ENCODE results near the gene CPHXL.

The CPHXL gene

GRCh38 chr16:75726390-75726789, at the start of gene CPHXL:
TSS of gene CPHXL (minus strand) at chr16:75726490. CDS start at chr16:75726442, 48 bp downstream.
- DNase-seq (ENCODE audit: low spot score in 2 of 2): no peak
- Mint-ChIP-seq H3K27me3 (peaks cover 9% of the 10 kb centered on the region), H3K4me1 (no peaks in the 10 kb centered on the region), H3K4me3 (no peak within 1 kb of the TSS), H3K27ac (ENCODE audit: low read depth) (no peak within 1 kb of the TSS), H3K36me3 (ENCODE audit: insufficient read depth) (no peaks in the 10 kb centered on the region), H3K9me3 (no peaks in the 10 kb centered on the region)
- ATAC-seq (replicated peaks; ENCODE audit: extremely low read depth, poor library complexity, severe bottlenecking): no peak

DNA sequence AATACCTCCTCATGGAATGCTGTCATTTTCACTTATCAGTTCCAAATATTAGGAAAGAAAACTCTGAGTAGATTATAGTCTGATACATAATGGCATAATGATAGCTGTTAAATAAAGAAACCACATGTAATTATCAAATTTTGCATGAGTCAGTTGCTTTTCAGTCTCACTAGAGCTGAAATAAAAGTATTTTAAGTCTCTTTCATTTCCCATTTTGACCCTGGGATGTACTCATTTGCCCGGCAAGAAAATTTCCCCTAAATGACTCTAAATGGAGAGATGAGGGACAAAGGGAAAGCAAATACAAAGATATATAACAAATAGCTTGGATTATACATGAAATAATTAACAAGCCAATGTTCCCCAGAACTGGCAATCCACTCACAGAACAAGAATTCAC, 47.9 kb upstream of the CPHXL start:
- Mint-ChIP-seq H3K4me1 (no peaks in the 10 kb centered on the region), H3K27me3 (peaks cover 58% of the 10 kb centered on the region), H3K27ac (ENCODE audit: low read depth) (no peak overlapping the region), H3K4me3 (no peak overlapping the region), H3K9me3 (no peaks in the 10 kb centered on the region), H3K36me3 (ENCODE audit: insufficient read depth) (no peaks in the 10 kb centered on the region)
- ATAC-seq (replicated peaks; ENCODE audit: extremely low read depth, poor library complexity, severe bottlenecking): no peak
- DNase-seq (ENCODE audit: low spot score in 2 of 2): no peak

GRCh38 chr16:75770051-75770450, 43.8 kb upstream of the CPHXL start:
- Mint-ChIP-seq H3K4me3 (no peak overlapping the region), H3K9me3 (no peaks in the 10 kb centered on the region), H3K4me1 (no peaks in the 10 kb centered on the region), H3K27ac (ENCODE audit: low read depth) (no peak overlapping the region), H3K36me3 (ENCODE audit: insufficient read depth) (no peaks in the 10 kb centered on the region), H3K27me3 (peaks cover 37% of the 10 kb centered on the region)
- no peak for DNase-seq (ENCODE audit: low spot score in 2 of 2)
- ATAC-seq (replicated peaks; ENCODE audit: extremely low read depth, poor library complexity, severe bottlenecking): no peak

GRCh38 chr16:75764154-75764768, 38.0 kb upstream of the CPHXL start:
- peak; percentile 93 for ATAC-seq (replicated peaks; ENCODE audit: extremely low read depth, poor library complexity, severe bottlenecking)
- H3K4me3 Mint-ChIP-seq: no peak overlapping the region
- no peak overlapping the region for H3K27ac Mint-ChIP-seq (ENCODE audit: low read depth)
- no peaks in the 10 kb centered on the region for H3K36me3 Mint-ChIP-seq (ENCODE audit: insufficient read depth)
- DNase-seq (ENCODE audit: low spot score in 2 of 2): peak; percentile 34 to 52
- H3K9me3 Mint-ChIP-seq: no peaks in the 10 kb centered on the region
- peaks cover 22% of the 10 kb centered on the region for H3K27me3 Mint-ChIP-seq
- no peaks in the 10 kb centered on the region for H3K4me1 Mint-ChIP-seq

DNA sequence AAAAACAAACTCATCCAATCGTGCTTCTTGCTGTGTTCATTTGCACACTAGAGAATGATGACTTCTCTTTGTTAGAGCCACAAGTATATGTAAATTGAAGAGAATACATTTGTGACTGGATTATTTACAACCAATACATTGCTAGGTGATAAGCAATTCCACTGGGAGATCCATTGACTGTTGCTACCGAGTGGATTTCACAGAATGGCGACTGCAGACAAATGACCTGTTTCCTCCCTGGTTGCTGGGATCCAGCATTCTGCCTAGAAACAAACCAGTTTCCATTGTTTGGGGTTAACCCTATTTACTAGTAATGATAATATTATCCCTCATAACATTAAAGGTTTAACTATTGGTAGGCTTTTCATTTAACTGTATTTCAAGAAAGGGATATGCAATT, 36.9 kb upstream of the CPHXL start:
- H3K9me3 Mint-ChIP-seq: no peaks in the 10 kb centered on the region
- no peaks in the 10 kb centered on the region for H3K36me3 Mint-ChIP-seq (ENCODE audit: insufficient read depth)
- no peak overlapping the region for H3K4me3 Mint-ChIP-seq
- ATAC-seq (replicated peaks; ENCODE audit: extremely low read depth, poor library complexity, severe bottlenecking) (no peak), DNase-seq (ENCODE audit: low spot score in 2 of 2) (no peak)
- peaks cover 12% of the 10 kb centered on the region for H3K27me3 Mint-ChIP-seq
- H3K4me1 Mint-ChIP-seq: no peaks in the 10 kb centered on the region
- H3K27ac Mint-ChIP-seq (ENCODE audit: low read depth): no peak overlapping the region

- H3K36me3 Mint-ChIP-seq (ENCODE audit: insufficient read depth): no peaks in the 10 kb centered on the region
- H3K4me1 Mint-ChIP-seq: no peaks in the 10 kb centered on the region
- ATAC-seq (replicated peaks; ENCODE audit: extremely low read depth, poor library complexity, severe bottlenecking): no peak
- no peak overlapping the region for H3K4me3 Mint-ChIP-seq
- DNase-seq (ENCODE audit: low spot score in 2 of 2): no peak
- H3K27me3 Mint-ChIP-seq: peaks cover 9% of the 10 kb centered on the region
- no peaks in the 10 kb centered on the region for H3K9me3 Mint-ChIP-seq
- no peak overlapping the region for H3K27ac Mint-ChIP-seq (ENCODE audit: low read depth)
These were observed 36.5 kb upstream of the CPHXL start for GRCh38 chr16:75762746-75763145.

DNA sequence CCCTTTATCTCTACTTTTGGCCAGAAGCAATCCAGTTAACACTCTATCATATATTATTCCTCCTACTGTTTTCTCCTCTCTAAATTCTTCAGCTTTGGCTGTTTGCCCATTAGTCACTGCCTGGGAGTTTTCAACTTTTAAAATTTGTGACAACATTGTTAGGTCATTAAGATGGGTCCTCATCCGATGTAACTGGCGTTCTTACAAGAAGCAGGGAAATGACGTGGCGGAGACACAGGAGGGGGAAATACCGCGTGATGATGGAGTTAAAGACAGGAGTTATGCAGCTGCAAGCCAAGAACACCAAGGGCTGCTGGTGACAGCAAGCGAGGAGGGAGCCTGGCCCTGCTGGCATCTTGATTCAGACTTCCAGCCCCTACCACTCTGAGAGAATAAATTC, 34.8 kb upstream of the CPHXL start:
- Mint-ChIP-seq H3K27ac (ENCODE audit: low read depth) (no peak overlapping the region), H3K9me3 (no peaks in the 10 kb centered on the region), H3K36me3 (ENCODE audit: insufficient read depth) (no peaks in the 10 kb centered on the region), H3K27me3 (peaks cover 9% of the 10 kb centered on the region), H3K4me1 (no peaks in the 10 kb centered on the region), H3K4me3 (no peak overlapping the region)
- ATAC-seq (replicated peaks; ENCODE audit: extremely low read depth, poor library complexity, severe bottlenecking) (no peak), DNase-seq (ENCODE audit: low spot score in 2 of 2) (no peak)

DNA sequence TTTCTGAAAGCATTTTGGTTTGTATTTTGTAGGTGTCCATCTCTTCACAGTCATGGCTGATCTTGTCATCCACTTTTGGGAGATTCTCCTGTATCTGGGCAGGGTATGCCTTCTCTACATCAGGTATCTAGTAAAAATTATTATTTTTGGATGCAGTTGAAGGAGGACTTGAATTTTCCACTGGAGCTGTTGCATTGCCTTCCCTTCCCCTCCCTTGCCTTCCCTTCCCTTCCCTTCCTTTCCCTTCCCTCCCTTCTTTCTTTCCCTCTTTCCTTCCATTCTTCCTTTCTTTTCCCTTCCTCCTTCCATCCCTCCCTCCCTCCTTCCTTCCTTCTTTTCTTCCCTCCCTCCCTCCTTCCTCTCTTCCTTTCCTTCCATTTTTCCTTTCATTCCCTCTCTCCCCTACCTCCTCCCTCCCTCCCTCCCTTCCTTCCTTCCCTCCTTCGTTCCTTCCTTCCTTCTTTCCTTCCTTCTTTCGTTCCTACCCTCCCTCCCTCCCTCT, 33.8 kb upstream of the CPHXL start:
- H3K9me3 Mint-ChIP-seq: no peaks in the 10 kb centered on the region
- H3K27me3 Mint-ChIP-seq: peaks cover 9% of the 10 kb centered on the region
- ATAC-seq (replicated peaks; ENCODE audit: extremely low read depth, poor library complexity, severe bottlenecking) (no peak), DNase-seq (ENCODE audit: low spot score in 2 of 2) (no peak)
- H3K4me3 Mint-ChIP-seq: no peak overlapping the region
- H3K27ac Mint-ChIP-seq (ENCODE audit: low read depth): no peak overlapping the region
- H3K36me3 Mint-ChIP-seq (ENCODE audit: insufficient read depth): no peaks in the 10 kb centered on the region
- H3K4me1 Mint-ChIP-seq: no peaks in the 10 kb centered on the region

DNA sequence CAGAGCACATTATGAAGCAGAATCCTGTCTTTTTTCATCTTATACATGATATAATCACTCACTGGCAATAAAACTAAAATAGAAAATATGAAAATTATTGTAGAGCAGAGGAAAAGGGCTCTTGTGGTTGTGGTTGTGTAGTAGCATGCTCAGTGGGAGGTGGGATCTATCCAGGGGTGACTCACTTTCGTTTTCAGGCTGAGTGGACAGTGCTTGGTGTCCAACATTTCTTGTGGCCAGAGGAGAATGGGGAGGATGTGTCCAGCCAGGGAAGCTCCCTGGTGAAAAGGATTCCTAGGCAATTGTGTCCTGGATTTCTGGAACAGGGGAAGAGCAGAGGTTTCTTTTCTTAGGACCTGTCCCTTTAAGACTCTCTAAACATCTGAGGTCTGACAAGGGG, 31.9 kb upstream of the CPHXL start:
- no peak overlapping the region for H3K4me3 Mint-ChIP-seq
- ATAC-seq (replicated peaks; ENCODE audit: extremely low read depth, poor library complexity, severe bottlenecking) (no peak), DNase-seq (ENCODE audit: low spot score in 2 of 2) (no peak)
- H3K4me1 Mint-ChIP-seq: no peaks in the 10 kb centered on the region
- H3K9me3 Mint-ChIP-seq: no peaks in the 10 kb centered on the region
- no peak overlapping the region for H3K27ac Mint-ChIP-seq (ENCODE audit: low read depth)
- peaks cover 12% of the 10 kb centered on the region for H3K27me3 Mint-ChIP-seq
- H3K36me3 Mint-ChIP-seq (ENCODE audit: insufficient read depth): no peaks in the 10 kb centered on the region

DNA sequence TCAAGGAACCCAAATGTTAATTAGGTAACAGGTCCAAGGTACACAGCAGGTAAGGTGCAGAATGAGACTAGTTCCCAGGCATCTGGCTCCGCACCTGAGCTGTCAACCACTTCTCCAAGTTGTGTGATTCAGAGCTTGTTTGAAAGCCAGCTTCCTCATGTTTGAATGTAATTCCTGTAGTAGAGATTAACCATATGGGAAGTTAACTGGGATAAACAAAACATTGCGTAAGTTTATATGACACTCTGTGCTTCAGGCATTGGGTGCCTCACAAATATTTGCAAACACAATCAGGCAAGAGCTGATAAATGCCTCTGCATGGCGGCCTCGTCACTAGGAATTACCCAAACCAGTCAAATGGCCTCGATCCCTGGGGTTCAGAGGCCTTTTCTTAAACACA, 27.9 kb upstream of the CPHXL start:
- DNase-seq (ENCODE audit: low spot score in 2 of 2) (no peak), ATAC-seq (replicated peaks; ENCODE audit: extremely low read depth, poor library complexity, severe bottlenecking) (no peak)
- Mint-ChIP-seq H3K27ac (ENCODE audit: low read depth) (no peak overlapping the region), H3K4me3 (no peak overlapping the region), H3K4me1 (no peaks in the 10 kb centered on the region), H3K9me3 (no peaks in the 10 kb centered on the region), H3K36me3 (ENCODE audit: insufficient read depth) (no peaks in the 10 kb centered on the region), H3K27me3 (peaks cover 13% of the 10 kb centered on the region)

- no peaks in the 10 kb centered on the region for H3K9me3 Mint-ChIP-seq
- H3K36me3 Mint-ChIP-seq (ENCODE audit: insufficient read depth): no peaks in the 10 kb centered on the region
- no peak for DNase-seq (ENCODE audit: low spot score in 2 of 2)
- H3K27ac Mint-ChIP-seq (ENCODE audit: low read depth): no peak overlapping the region
- no peak overlapping the region for H3K4me3 Mint-ChIP-seq
- no peaks in the 10 kb centered on the region for H3K4me1 Mint-ChIP-seq
- ATAC-seq (replicated peaks; ENCODE audit: extremely low read depth, poor library complexity, severe bottlenecking): no peak
- H3K27me3 Mint-ChIP-seq: peaks cover 37% of the 10 kb centered on the region
These were observed 24.2 kb upstream of the CPHXL start for GRCh38 chr16:75750528-75750927.

DNA sequence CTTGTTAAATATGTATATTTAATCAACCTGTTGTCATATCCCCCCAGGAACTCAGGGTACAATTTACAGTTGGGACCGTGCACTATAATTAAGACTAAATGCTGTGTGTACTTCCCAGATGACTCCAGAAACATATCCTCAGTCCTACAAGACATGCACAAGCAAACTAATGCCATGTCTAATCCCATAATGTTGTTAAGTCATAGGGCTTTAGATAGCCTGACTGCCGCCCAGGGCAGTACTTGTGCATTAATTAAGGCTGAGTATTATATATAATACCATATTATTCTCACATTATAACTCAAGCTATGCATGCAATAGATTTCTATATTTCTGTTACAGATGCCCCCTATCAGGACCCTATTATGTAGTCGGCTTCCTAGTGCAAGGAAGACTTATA, 20.1 kb upstream of the CPHXL start:
- H3K27ac Mint-ChIP-seq (ENCODE audit: low read depth): no peak overlapping the region
- H3K4me3 Mint-ChIP-seq: no peak overlapping the region
- H3K36me3 Mint-ChIP-seq (ENCODE audit: insufficient read depth): no peaks in the 10 kb centered on the region
- no peak for DNase-seq (ENCODE audit: low spot score in 2 of 2)
- H3K4me1 Mint-ChIP-seq: no peaks in the 10 kb centered on the region
- H3K27me3 Mint-ChIP-seq: peaks cover 62% of the 10 kb centered on the region
- no peaks in the 10 kb centered on the region for H3K9me3 Mint-ChIP-seq
- ATAC-seq (replicated peaks; ENCODE audit: extremely low read depth, poor library complexity, severe bottlenecking): no peak

DNA sequence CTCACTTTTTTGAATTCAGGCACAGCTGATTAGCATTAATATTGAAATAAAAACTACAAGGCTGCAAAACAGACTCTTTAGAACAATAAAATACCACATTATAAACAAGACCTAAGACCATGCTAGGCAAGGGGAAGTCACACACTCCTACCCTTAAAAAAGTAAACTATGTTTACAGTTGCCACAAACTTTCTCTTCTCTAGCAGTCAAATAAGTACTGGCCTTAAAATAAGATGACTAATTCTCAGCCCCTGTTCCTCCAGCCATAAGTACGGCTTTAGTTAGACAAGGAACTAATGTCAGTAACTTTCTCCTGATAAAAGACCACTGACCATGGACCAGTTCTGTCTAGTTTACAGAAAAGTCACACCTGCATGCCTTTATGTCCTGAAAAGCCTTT, 19.5 kb upstream of the CPHXL start:
- Mint-ChIP-seq H3K9me3 (no peaks in the 10 kb centered on the region), H3K27ac (ENCODE audit: low read depth) (no peak overlapping the region), H3K27me3 (peaks cover 63% of the 10 kb centered on the region), H3K4me1 (no peaks in the 10 kb centered on the region), H3K36me3 (ENCODE audit: insufficient read depth) (no peaks in the 10 kb centered on the region), H3K4me3 (no peak overlapping the region)
- ATAC-seq (replicated peaks; ENCODE audit: extremely low read depth, poor library complexity, severe bottlenecking) (no peak), DNase-seq (ENCODE audit: low spot score in 2 of 2) (no peak)
